HEK293T (cell line): Measurements from ENCODE around the gene INSRR.

Experiments used
- BHLHE40 ChIP-seq: fragments of 450-650 bp; IDR thresholded peaks from 2 replicates; pipeline ENCODE4 v1.6.1; 2016; ENCODE audit warnings: mild to moderate bottlenecking, moderate library complexity, borderline replicate concordance
- ELF4 ChIP-seq: fragments of 450-650 bp; IDR thresholded peaks from 2 replicates; pipeline ENCODE4 v1.6.1; 2017; ENCODE audit warnings: antibody characterized with exemption
- FOXK2 ChIP-seq: fragments of 450-650 bp; IDR thresholded peaks from 2 replicates; pipeline ENCODE4 v1.6.1; 2016; ENCODE audit warnings: mild to moderate bottlenecking
- L3MBTL2 ChIP-seq: fragments of 450-650 bp; conservative IDR thresholded peaks from 2 replicates; pipeline ENCODE4 v1.6.1; 2016; ENCODE audit warnings: mild to moderate bottlenecking
- SUZ12 ChIP-seq: fragments of 450-650 bp; IDR thresholded peaks from 2 replicates; pipeline ENCODE4 v1.6.1; 2016; ENCODE audit warnings: mild to moderate bottlenecking

DNA sequence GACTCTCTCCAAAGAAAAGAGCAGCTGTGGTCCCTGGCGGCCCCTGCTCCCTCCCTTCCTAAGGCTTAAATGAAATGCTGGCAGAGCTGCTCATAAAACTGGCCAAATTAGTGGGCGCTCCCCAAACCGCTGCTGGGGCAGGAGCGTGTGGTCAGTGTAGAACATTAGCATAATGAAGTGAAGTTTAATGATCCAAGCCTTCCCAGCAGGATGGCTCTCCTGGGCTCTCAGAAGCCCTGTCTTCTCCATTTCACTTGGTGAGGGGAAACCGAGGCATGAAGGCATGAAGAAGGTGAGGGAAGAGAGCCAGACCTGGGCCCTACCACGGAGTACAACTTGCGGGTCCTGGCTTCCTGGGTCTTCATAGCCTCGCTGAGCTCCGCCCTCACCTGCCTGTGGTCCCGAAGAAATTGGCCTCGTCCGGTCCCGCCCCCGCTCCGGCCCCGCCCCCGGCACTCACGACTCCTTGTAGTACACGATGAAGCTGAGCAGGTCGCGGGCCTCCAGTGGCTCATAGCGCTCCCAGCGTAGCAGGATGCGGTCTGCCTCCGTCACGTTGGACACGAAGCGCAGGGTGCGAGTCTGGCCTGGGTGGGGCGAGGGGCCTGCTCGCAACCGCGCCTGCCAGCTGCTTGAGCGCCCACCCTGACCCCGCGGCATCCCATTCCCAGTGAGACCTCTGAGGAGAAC, 10.3 kb downstream of the INSRR start:
- TF ChIP-seq ELF4 = no peak
- TF ChIP-seq BHLHE40 = no peak
- TF ChIP-seq FOXK2 = no peak
- TF ChIP-seq SUZ12 = no peak
- no peak for TF ChIP-seq L3MBTL2
